ENCODE data around the gene XYLT2.

DNA sequence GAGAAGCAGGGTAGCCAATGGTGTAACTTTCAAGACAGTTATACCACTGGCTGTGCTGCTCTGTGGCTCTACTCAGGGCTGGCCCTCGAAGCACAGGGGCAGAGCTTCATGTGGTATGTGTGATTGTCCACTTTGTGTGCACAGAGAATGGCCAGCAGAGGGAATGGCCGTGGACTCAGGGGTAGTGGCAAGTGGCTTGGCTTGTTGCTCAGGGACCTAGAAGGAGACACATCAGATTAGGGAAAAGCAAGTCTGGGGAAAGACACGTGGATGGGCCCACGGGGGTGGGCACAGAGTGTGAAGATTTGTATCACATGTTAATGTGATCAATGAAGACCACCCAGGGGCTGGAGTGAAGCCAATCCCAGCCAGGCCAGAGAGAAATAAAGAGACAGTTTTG, 20.0 kb upstream of the XYLT2 start:
- TF ChIP-seq, protein P1, sequence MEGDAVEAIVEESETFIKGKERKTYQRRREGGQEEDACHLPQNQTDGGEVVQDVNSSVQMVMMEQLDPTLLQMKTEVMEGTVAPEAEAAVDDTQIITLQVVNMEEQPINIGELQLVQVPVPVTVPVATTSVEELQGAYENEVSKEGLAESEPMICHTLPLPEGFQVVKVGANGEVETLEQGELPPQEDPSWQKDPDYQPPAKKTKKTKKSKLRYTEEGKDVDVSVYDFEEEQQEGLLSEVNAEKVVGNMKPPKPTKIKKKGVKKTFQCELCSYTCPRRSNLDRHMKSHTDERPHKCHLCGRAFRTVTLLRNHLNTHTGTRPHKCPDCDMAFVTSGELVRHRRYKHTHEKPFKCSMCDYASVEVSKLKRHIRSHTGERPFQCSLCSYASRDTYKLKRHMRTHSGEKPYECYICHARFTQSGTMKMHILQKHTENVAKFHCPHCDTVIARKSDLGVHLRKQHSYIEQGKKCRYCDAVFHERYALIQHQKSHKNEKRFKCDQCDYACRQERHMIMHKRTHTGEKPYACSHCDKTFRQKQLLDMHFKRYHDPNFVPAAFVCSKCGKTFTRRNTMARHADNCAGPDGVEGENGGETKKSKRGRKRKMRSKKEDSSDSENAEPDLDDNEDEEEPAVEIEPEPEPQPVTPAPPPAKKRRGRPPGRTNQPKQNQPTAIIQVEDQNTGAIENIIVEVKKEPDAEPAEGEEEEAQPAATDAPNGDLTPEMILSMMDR (IDR thresholded peaks at IDR 0.05; ENCODE audit: borderline replicate concordance, extremely low read depth, low read length, poor library complexity, severe bottlenecking): no peak
- TF ChIP-seq EZH2 (IDR thresholded peaks at IDR 0.05; ENCODE audit: borderline replicate concordance, low read depth, low read length, severe bottlenecking): no peak

All from DND-41 (cell line).